ENCODE measurements around the gene ARL10. TPM values are rescaled to one million over a fixed set of nuclear protein-coding genes. Genes with fewer than 3 reads are reported as not detected.

The ARL10 gene
- total RNA-seq, 1 donor from 2014 or later: 9.1 TPM

- Histone ChIP-seq H4K20me1 (ENCODE audit: low read depth) (peaks cover 89% of the 10 kb centered on the region), H3K4me1 (peaks cover 11% of the 10 kb centered on the region), H2AFZ (replicated peaks) (no peak overlapping the region), H3K4me2 (peak overlapping the region; percentile 33), H3K36me3 (no peaks in the 10 kb centered on the region), H3K9ac (no peak overlapping the region), H3K27me3 (no peaks in the 10 kb centered on the region), H3K27ac (no peak overlapping the region), H3K4me3 (no peak overlapping the region), H3F3A (ENCODE audit: low read depth) (no peaks in the 10 kb centered on the region), H3K79me2 (ENCODE audit: low read depth) (peaks cover 88% of the 10 kb centered on the region), H3K9me3 (ENCODE audit: low read depth) (no peaks in the 10 kb centered on the region)
- no peak overlapping the region for H3K27ac Mint-ChIP-seq
- peaks cover 37% of the 10 kb centered on the region for H3K36me3 Mint-ChIP-seq
- no peaks in the 10 kb centered on the region for H3K27me3 Mint-ChIP-seq (ENCODE audit: insufficient read depth, low read depth)
- no peak overlapping the region for H3K4me3 Mint-ChIP-seq
- TF ChIP-seq EZH2phosphoT487 (IDR thresholded peaks at IDR 0.05): no peak
- peak; percentile 34 for TF ChIP-seq CTCF (IDR thresholded peaks at IDR 0.05)
- peaks cover 9% of the 10 kb centered on the region for H3K4me1 Mint-ChIP-seq
- no peaks in the 10 kb centered on the region for H3K9me3 Mint-ChIP-seq
- DNase-seq (ENCODE audit: low spot score): peak; percentile 64
These were observed 9.7 kb upstream of the ARL10 start for GRCh38 chr5:176355400-176356178.

GRCh38 chr5:176356179-176356566 is 9.1 kb upstream of the ARL10 start:
- Histone ChIP-seq H3K9me3 (ENCODE audit: low read depth) (no peaks in the 10 kb centered on the region), H3F3A (ENCODE audit: low read depth) (no peaks in the 10 kb centered on the region), H3K27ac (no peak overlapping the region), H3K4me3 (no peak overlapping the region), H3K79me2 (ENCODE audit: low read depth) (peaks cover 94% of the 10 kb centered on the region), H3K4me2 (peak overlapping the region; percentile 33), H3K27me3 (no peaks in the 10 kb centered on the region), H3K9ac (no peak overlapping the region), H3K4me1 (peaks cover 11% of the 10 kb centered on the region), H3K36me3 (no peaks in the 10 kb centered on the region), H2AFZ (replicated peaks) (no peak overlapping the region), H4K20me1 (ENCODE audit: low read depth) (peaks cover 90% of the 10 kb centered on the region)
- H3K27me3 Mint-ChIP-seq (ENCODE audit: insufficient read depth, low read depth): no peaks in the 10 kb centered on the region
- no peak for DNase-seq (ENCODE audit: low spot score)
- peaks cover 9% of the 10 kb centered on the region for H3K4me1 Mint-ChIP-seq
- H3K9me3 Mint-ChIP-seq: no peaks in the 10 kb centered on the region
- H3K27ac Mint-ChIP-seq: no peak overlapping the region
- peaks cover 34% of the 10 kb centered on the region for H3K36me3 Mint-ChIP-seq
- TF ChIP-seq EZH2phosphoT487 (IDR thresholded peaks at IDR 0.05): no peak
- TF ChIP-seq CTCF (IDR thresholded peaks at IDR 0.05): no peak
- TF ChIP-seq EZH2 (IDR thresholded peaks at IDR 0.05): no peak
- H3K4me3 Mint-ChIP-seq: no peak overlapping the region

- Histone ChIP-seq H3K4me1 (peaks cover 11% of the 10 kb centered on the region), H3K36me3 (no peaks in the 10 kb centered on the region), H3K27me3 (peaks cover 31% of the 10 kb centered on the region), H3K9ac (no peak overlapping the region), H3K79me2 (ENCODE audit: low read depth) (peaks cover 67% of the 10 kb centered on the region), H2AFZ (replicated peaks) (no peak overlapping the region), H3K9me3 (ENCODE audit: low read depth) (no peaks in the 10 kb centered on the region), H3F3A (ENCODE audit: low read depth) (no peaks in the 10 kb centered on the region), H3K4me2 (no peak overlapping the region), H4K20me1 (ENCODE audit: low read depth) (peaks cover 62% of the 10 kb centered on the region), H3K4me3 (peak overlapping the region; percentile 90), H3K27ac (no peak overlapping the region)
- Mint-ChIP-seq H3K36me3 (peaks cover 17% of the 10 kb centered on the region), H3K27me3 (ENCODE audit: insufficient read depth, low read depth) (peaks cover 8% of the 10 kb centered on the region), H3K4me1 (peaks cover 12% of the 10 kb centered on the region), H3K9me3 (no peaks in the 10 kb centered on the region), H3K4me3 (peak overlapping the region; percentile 82), H3K27ac (no peak overlapping the region)
- no peak for DNase-seq (ENCODE audit: low spot score)
- TF ChIP-seq CTCF (IDR thresholded peaks at IDR 0.05) (no peak), EZH2phosphoT487 (IDR thresholded peaks at IDR 0.05) (no peak), EZH2 (IDR thresholded peaks at IDR 0.05) (no peak)
These were observed 5.6 kb upstream of the ARL10 start for GRCh38 chr5:176359658-176360057.

Measured in neural progenitor cell (in vitro differentiated cells).